Activated CD8-positive, alpha-beta T cell treated with anti-CD3 and anti-CD28 coated beads for 36 hours (primary cell): Measurements from ENCODE around the gene SLC4A2. TPM values are rescaled to one million over a fixed set of nuclear protein-coding genes. Genes with fewer than 3 reads are reported as not detected.

Experiments used
- ATAC-seq: fragments of 200-7000 bp; cut with Tn5 transposase; one replicate; pipeline ENCODE4 v1.10.0; 2021; ENCODE audit warnings: mild to moderate bottlenecking, moderate library complexity
- CTCF ChIA-PET: fragments of 350-600 bp; sonication (Branson Sonifier 250); formaldehyde crosslinking; loops from one replicate; lab custom pipeline; 2021; ENCODE audit warnings: antibody characterized with exemption; lab: Charles Lee
- POLR2A ChIA-PET: fragments of 350-600 bp; sonication (Branson Sonifier 250); formaldehyde crosslinking; loops from one replicate; lab custom pipeline; 2021; ENCODE audit warnings: antibody characterized with exemption; lab: Charles Lee
- DNase-seq: peaks from one replicate; pipeline ENCODE4 v3.0.0-alpha.2; 2020
- H3K27ac Mint-ChIP-seq: one replicate; pipeline ENCODE4 v1.8.0; 2021; ENCODE audit warnings: mild to moderate bottlenecking, mixed read lengths
- H3K27me3 Mint-ChIP-seq: one replicate; pipeline ENCODE4 v1.8.0; 2021; ENCODE audit warnings: mixed read lengths
- H3K36me3 Mint-ChIP-seq: one replicate; pipeline ENCODE4 v1.8.0; 2021; ENCODE audit warnings: low read depth, mixed read lengths
- H3K4me1 Mint-ChIP-seq: one replicate; pipeline ENCODE4 v1.8.0; 2021; ENCODE audit warnings: low read depth, mixed read lengths
- H3K4me3 Mint-ChIP-seq: one replicate; pipeline ENCODE4 v1.8.0; 2021; ENCODE audit warnings: mild to moderate bottlenecking, moderate library complexity, mixed read lengths
- H3K9me3 Mint-ChIP-seq: one replicate; pipeline ENCODE4 v1.8.0; 2021; ENCODE audit warnings: mixed read lengths
- CTCF ChIP-seq: fragments of 200-600 bp; IDR thresholded peaks from one replicate; pipeline ENCODE4 v1.8.0; 2022; ENCODE audit warnings: antibody characterized with exemption, mild to moderate bottlenecking
- intact Hi-C: fragments of 100-400 bp; cut with micrococcal nuclease; formaldehyde crosslinking; loops from one replicate; pipeline ENCODE4 v1.10.0; 2022
- total RNA-seq, 2 experiments: library from RNA; stranded (reverse); gene quantifications; one replicate each; pipeline ENCODE4 v1.2.3, GENCODE V29; 2021

SLC4A2 gene
- total RNA-seq, 2 experiments from 2014 or later, result 42.7 to 46.1 TPM

- TF ChIP-seq CTCF, result no peak
- Mint-ChIP-seq H3K4me3 (peak overlapping the region; percentile 99), H3K9me3 (no peaks in the 10 kb centered on the region), H3K27me3 (peaks cover 18% of the 10 kb centered on the region), H3K27ac (peak overlapping the region; percentile 46), H3K36me3 (peaks cover 15% of the 10 kb centered on the region), H3K4me1 (peaks cover 40% of the 10 kb centered on the region)
- DNase-seq (no peak), ATAC-seq (no peak)
- intact Hi-C loops, result loop anchor here (2.0 kb wide), 1 partner anchor 25 kb away; the partner anchor contains the start of gene SLC4A2
- ChIA-PET POLR2A (interaction anchor here (1.1 to 1.3 kb wide), 3 partner anchors 25 to 75 kb away, joined by 3 to 4 read pairs (median 3); partner anchors contain the start of gene ABCB8), CTCF (interaction anchor here (1.0 to 3.7 kb wide), 7 partner anchors 23 to 121 kb away, joined by 3 to 38 read pairs (median 3); no protein-coding TSS in a partner anchor)
These were observed 24.4 kb downstream of the SLC4A2 start for GRCh38 chr7:151083824-151084160.

GRCh38 chr7:151085329-151085690 lies 25.9 kb downstream of the SLC4A2 start:
- H3K9me3 Mint-ChIP-seq, result no peaks in the 10 kb centered on the region
- H3K4me1 Mint-ChIP-seq, result peaks cover 35% of the 10 kb centered on the region
- intact Hi-C loops, result no loop called here
- H3K27ac Mint-ChIP-seq, result peak overlapping the region; percentile 42
- H3K36me3 Mint-ChIP-seq, result peaks cover 6% of the 10 kb centered on the region
- ChIA-PET POLR2A (interaction anchor here (0.7 to 1.8 kb wide), 4 partner anchors 8 to 71 kb away, joined by 3 to 4 read pairs (median 4); no protein-coding TSS in a partner anchor), CTCF (interaction anchor here (0.5 to 3.7 kb wide), 10 partner anchors 22 to 159 kb away, joined by 3 to 38 read pairs (median 4); partner anchors contain the start of gene GBX1)
- no peak for DNase-seq
- ATAC-seq, result no peak
- peak overlapping the region; percentile 76 for H3K4me3 Mint-ChIP-seq
- TF ChIP-seq CTCF, result no peak
- peaks cover 22% of the 10 kb centered on the region for H3K27me3 Mint-ChIP-seq

GRCh38 chr7:151085691-151086620 lies 26.6 kb downstream of the SLC4A2 start, which contains the start of gene AGAP3:
TSS of gene AGAP3 (plus strand) at chr7:151086475. CDS start at chr7:151086742, 267 bp downstream.
- no peaks in the 10 kb centered on the region for H3K9me3 Mint-ChIP-seq
- ChIA-PET POLR2A (interaction anchor here (0.6 to 1.8 kb wide), 5 partner anchors 8 to 72 kb away, joined by 3 to 4 read pairs (median 3); no protein-coding TSS in a partner anchor), CTCF (interaction anchor here (0.5 to 3.7 kb wide), 10 partner anchors 21 to 158 kb away, joined by 3 to 38 read pairs (median 4); partner anchors contain the start of gene GBX1)
- H3K4me3 Mint-ChIP-seq, result peak within 1 kb of the TSS; percentile 80
- ATAC-seq (peak; percentile 6), DNase-seq (peak; percentile 50)
- no peak for TF ChIP-seq CTCF
- peaks cover 4% of the 10 kb centered on the region for H3K36me3 Mint-ChIP-seq
- peak within 1 kb of the TSS; percentile 68 for H3K27ac Mint-ChIP-seq
- peaks cover 35% of the 10 kb centered on the region for H3K4me1 Mint-ChIP-seq
- intact Hi-C loops, result no loop called here
- peaks cover 22% of the 10 kb centered on the region for H3K27me3 Mint-ChIP-seq

GRCh38 chr7:151086802-151087244 lies 27.4 kb downstream of the SLC4A2 start:
- intact Hi-C loops, result no loop called here
- Mint-ChIP-seq H3K4me3 (peak overlapping the region; percentile 80), H3K27ac (peak overlapping the region; percentile 68), H3K9me3 (no peaks in the 10 kb centered on the region), H3K36me3 (peaks cover 4% of the 10 kb centered on the region), H3K4me1 (peaks cover 35% of the 10 kb centered on the region), H3K27me3 (peaks cover 22% of the 10 kb centered on the region)
- no peak for ATAC-seq
- TF ChIP-seq CTCF, result no peak
- CTCF ChIA-PET, result interaction anchor here (0.9 kb wide), 1 partner anchor 58 kb away, joined by 4 read pairs; the partner anchor contains the start of gene ABCB8
- DNase-seq, result peak; percentile 48
- POLR2A ChIA-PET, result interaction anchor here (0.6 kb wide), 1 partner anchor 27 kb away, joined by 3 read pairs; no protein-coding TSS in a partner anchor
